Activated CD4-positive, alpha-beta T cell treated with anti-CD3 and anti-CD28 coated beads for 1 hour (primary cell): ENCODE measurements around the gene PPP1R14B.
A peak's percentile ranks its signal among the peaks of the same experiment; 100 is the strongest.
"Not testable (repeated sequence)": the region's sequence is repeated elsewhere in the genome, so short reads cannot be mapped to it uniquely, and the experiment has no call there.

Experiments
- DNase-seq: peaks from one replicate; pipeline ENCODE4 v3.0.0-alpha.2; 2020

PPP1R14B gene

GRCh38 chr11:64260147-64260708, 13.5 kb upstream of the PPP1R14B start:
- no peak for DNase-seq

DNA sequence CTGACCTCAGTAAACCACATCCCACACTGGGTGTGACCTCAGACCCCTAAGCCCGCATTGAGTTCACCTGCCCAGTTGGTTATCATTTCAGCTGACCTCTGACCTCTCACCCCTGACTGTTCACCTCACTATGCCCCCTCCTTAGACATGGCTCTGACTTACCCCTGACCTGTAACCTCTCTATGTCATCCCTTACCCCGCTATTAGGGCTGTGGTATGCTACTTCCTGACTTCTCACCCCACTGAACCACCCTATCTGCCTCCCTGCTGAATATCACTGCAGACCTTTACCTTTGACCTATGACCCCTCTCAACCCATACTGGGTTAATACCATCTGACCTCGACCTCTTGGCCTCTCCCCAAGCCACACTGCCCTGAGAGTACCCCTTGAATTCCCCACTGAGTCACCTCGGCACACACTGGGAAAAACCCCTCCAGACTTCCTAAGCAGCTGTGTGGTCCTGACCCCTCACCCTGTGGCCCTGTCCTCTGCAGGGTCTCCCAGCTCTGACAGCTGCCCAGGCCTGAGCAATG, 12.9 kb upstream of the PPP1R14B start:
- DNase-seq, result no peak

DNA sequence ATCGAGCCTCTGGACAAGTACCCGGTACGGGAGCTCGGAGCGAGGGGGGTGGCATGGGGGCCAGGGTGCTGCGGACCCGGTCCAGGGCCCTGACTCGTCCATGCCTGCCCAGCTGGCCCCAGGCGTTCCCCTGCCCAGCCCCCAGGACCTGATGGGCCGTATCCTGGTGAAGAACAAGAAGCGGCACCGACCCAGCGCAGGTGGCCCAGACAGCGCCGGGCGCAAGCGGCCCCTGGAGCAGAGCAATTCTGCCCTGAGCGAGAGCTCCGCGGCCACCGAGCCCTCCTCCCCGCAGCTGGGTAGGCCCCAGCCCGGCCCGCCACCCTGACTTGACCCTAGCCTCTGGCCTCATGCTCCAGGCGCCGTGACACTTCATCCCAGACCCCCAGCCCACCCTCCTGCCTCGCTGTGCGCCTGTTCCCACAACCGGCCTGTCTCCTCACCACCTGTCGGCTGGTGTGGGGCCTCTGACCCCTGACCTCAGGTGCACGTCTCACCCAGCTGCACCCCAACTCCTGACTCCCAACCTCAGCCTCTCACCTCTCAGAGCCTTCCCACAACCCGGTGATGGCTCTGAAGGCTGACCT, 12.3 kb upstream of the PPP1R14B start:
- DNase-seq, result no peak

GRCh38 chr11:64258356-64258755, 11.6 kb upstream of the PPP1R14B start:
- no peak for DNase-seq

DNA sequence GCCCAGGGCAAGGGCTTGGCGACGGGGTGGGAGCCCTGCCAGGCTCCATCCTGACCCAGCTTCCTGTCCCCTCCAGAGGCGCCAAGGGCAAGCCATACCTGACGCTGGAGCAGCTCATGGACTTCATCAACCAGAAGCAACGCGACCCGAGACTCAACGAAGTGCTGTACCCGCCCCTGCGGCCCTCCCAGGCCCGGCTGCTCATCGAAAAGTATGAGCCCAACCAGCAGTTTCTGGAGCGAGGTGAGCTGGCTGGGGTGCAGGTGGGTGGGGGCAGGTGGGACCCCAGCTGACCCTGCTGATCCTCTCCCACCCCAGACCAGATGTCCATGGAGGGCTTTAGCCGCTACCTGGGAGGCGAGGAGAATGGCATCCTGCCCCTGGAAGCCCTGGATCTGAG, 9.6 kb upstream of the PPP1R14B start:
- no peak for DNase-seq

DNA sequence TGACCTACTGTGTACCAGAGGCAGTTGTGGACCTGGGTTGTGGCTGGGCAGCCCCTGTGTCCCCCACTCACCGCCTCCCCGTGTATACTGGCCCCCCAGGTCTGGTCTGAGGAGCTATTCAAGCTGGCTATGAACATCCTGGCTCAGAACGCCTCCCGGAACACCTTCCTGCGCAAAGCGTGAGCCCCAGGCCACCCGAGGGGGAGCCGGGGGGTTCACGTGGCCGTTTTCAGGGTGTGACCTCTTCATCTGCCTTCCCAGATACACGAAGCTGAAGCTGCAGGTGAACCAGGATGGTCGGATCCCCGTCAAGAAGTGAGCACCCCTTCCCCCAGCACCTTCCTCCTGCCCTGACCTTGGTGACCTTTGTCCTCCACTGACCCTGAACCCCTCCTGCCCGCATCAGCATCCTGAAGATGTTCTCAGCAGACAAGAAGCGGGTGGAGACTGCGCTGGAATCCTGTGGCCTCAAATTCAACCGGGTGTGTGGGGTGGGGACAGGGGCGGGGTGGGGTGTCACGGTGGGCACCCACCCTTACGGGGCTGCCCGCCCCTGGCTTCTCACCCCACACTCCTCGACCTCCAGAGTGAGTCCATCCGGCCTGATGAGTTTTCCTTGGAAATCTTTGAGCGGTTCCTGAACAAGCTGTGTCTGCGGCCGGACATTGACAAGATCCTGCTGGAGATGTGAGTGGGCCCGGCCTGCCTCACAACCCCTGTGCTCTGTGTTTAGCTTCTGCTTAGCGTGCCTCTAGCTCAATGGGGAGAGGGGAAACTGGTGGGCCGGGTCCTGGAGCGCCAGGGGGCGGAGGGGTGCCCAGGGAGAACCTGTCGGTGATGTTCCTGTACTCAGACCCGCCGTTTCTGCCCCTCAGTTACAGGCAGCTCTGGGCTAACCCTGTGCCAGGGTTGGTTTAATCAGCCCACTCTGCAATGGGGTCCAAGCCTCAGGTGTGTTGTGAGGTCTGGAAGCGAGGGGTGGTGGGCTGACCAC, 8.7 kb upstream of the PPP1R14B start:
- no peak for DNase-seq

DNA sequence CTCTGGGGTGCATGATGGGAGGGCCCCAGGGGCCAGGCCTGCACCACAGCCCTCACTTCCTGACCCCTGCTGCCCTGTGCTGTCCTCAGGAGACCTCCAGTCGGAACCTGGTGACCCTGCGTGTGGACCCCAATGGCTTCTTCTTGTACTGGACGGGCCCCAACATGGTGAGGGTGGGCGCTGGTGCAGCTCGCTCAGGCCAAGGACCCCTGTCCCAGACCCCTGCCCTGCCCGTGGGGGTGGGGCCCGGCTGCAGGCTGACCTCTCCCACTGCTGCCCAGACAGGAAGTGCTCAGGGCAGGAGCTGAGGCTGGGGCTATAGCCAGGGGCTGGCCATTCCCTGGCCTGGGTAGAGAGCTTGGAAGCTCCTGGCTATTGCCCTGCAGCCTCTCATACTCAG, 7.6 kb upstream of the PPP1R14B start:
- DNase-seq, result no peak

DNA sequence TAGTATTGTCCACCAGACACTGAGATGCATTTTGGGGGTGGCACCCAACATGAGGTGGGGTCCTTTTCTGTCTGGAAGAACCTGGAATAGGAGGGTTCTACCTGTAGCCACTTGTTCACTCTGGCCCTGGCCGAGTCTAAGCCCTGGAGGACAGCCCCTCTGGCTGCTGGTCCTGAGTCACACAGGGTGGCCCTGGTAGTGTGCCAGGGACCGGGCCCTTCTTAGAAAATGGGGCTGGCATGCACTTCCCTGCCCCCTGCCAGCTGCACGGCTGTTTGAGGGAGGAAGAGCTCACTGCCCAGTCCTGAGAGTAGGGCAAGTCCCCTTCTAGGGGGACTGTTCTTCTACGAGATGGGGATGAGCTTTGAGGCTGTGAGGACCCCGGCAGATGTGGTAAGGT, 6.7 kb upstream of the PPP1R14B start:
- DNase-seq, result no peak

DNA sequence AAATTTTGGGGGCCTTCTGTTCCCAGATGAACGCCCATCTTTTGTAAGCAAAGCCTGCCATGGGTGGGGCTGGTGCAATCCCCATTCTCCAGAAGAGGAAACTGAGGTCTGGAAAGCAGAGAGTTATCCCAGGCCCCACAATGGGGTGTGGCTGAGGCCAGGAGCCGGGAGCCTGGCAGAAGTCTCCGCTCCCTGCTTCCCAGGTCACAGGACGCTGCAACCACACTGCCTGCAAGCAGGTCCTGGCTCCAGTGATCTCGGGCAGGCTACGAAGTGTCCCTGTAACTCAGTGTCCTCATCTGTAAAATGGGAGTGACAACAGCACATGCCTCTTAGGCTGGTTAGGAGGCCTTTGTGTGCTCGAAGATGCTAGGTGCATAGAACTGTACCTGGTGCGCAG, 6.3 kb upstream of the PPP1R14B start:
- DNase-seq, result no peak

DNA sequence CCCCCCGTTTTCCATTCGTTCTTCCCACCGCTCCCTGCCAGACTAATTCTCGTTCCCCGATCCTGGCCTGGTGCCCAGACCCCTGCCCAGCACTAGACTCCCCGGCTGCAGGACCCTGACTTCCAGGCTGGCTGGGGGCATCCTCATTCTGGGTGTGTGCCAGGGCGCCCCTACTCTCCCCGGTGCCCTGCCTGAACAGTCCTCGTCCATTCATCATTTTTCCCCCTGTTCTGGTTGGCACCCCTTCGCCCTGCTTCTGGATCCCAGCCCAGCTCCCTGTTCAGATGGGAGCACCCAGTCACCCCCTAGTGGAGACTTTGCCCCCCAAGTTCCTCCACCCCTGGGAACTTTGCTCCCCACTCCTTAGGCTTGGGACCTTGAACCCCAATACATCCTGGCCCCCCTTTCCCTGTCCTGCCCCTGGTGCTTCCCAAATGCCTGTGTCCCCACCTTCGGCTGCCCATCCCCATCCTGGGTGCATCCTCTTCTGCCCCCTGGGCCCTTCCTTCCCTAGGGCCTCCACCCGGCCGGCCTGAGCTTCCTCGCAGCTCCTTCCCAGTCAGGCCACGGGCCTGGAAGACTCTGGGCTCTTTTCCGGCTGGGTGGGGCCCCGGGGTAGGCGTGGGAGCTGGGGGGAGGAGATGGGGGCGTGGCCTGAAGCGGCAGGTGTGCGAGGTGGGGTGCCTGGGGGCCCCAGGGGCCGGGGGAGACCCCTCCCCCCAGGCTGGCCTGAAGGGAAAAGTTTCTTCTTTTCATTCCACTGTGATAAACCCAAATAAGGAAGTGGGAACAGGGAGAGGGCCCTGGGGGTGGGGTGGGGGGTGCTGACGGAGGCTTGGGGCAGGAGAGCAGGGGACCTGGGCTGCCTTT, 5.5 kb upstream of the PPP1R14B start:
- DNase-seq, result no peak

GRCh38 chr11:64251753-64252002, 4.9 kb upstream of the PPP1R14B start:
- DNase-seq, result no peak

GRCh38 chr11:64251016-64251752, 4.4 kb upstream of the PPP1R14B start, which contains the start of gene PLCB3:
Gene PLCB3 (plus strand): TSS chr11:64251530. CDS start chr11:64251650, 120 bp downstream.
- peak; percentile 53 for DNase-seq

DNA sequence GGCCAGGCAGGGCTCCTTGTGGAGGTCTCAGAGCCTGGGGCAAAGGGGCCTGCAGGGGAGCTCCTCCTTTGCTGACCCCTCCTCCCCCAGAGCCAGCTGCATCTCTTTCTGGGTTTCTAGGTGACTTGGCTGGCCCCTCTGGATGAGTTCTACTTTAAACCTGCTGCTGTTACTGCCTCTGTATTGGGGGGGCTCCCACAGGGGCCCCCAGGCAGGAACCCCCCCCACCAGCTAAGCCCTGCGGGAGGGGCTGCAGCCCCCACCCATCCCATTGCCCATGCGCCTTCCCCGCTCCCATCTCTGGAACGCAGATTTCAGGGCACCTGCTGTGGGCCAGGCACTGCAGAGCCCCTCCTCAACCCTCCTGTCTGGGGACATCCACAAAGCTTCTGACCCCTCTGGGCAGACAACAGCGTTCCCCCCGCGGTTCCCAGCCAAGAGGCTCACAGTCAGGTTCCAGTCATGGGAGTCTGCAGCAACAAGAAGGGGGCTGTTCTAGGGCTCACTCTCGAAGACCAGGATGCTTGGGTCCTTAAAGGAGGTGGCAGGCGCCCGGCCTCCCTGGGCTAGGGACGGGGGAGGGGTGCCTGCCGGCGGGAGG, 3.8 kb upstream of the PPP1R14B start:
- DNase-seq, result no peak

DNA sequence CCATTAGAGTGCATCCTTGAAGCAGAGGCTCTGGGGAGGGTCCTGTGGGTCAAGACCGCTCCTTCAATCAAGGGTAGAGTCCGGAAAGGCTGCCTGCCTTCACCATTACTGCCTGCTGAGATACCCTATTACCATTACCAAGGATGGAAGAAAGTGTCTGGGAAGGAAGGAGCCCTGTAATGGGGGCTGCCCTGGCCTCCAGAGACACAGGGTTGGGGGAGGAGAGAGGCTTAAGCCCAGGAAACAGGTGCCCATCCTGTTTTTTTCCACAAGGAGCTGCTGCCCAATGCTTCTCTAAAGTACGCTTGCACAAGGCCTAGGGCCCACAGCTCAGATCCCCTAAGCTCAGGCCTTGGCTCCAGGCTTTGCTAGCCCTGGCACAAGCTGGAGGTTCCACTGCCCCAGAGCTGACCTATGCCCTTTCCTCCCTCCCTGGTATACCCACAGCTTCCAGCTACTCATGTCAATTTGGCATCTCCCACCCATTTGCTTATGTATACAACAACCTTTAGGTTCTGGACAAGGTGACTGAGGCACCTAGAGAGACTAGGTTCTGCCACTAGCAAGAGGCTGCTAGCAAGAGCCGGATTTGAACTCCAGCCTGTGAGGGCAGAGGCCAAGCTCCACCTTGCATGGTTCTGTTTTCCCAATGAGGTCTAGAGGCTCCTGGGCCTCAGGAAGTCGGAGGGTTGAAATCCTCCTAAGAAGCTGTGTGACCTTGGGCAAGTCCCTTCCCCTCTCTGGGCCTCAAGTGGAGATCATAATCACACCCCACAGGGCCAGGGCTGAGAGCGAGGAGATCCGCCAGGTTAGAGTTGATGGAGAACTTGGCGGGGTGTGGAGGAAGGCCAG, 3.0 kb upstream of the PPP1R14B start:
- no peak for DNase-seq

GRCh38 chr11:64249038-64249437, 2.3 kb upstream of the PPP1R14B start:
- DNase-seq, result no peak

DNA sequence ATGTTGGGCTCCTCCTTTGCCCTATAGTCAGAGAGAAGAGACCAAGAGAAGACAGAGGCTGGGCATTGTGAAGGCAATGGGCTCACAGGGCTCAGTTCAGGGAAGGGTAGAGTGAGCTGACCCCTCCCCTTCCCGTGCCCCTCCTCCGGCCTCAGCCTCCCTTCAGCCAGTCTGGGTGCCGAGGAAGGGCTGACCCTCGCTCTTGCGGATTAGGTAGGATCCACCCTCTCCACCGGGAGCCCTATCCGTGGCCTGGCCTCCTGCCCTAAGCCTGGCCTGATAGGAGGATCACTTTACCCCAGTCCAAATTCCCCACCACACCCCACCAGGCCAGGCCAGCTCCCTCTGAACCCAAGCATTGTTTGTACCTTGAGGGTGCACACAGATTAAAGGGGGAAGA, 1.8 kb upstream of the PPP1R14B start:
- DNase-seq, result no peak

- no peak for DNase-seq
These were observed 1.2 kb upstream of the PPP1R14B start for GRCh38 chr11:64247729-64248531.

DNA sequence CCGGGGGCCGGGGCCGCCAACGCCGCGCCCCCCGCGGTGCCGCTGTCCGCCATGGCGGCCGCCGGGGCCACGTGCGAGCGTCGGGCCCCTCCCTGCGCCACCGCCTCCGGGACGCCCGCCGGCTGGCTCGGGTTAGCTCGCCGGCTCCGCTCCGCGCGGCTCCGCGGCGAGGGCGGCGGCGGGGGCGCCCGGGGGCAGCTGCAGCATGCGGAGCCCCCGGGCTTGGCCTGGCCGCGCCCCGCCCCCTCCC, 197 bp downstream of the PPP1R14B start:
- DNase-seq, result not testable (repeated sequence)

- DNase-seq, result peak; percentile 62
These were observed 734 bp downstream of the PPP1R14B start for GRCh38 chr11:64245797-64246620.
